GM12874 (cell line): ENCODE measurements around the gene FKBP10.

ENCODE experiments used
- TF ChIP-seq, protein P1 (sequence below): IDR thresholded peaks from 2 replicates; pipeline ENCODE4 v1.5.1; 2011; ENCODE audit warnings: low read depth, mild to moderate bottlenecking, control low read depth, low read length, moderate library complexity; ENCODE audit not compliant: insufficient read depth

The FKBP10 gene

DNA sequence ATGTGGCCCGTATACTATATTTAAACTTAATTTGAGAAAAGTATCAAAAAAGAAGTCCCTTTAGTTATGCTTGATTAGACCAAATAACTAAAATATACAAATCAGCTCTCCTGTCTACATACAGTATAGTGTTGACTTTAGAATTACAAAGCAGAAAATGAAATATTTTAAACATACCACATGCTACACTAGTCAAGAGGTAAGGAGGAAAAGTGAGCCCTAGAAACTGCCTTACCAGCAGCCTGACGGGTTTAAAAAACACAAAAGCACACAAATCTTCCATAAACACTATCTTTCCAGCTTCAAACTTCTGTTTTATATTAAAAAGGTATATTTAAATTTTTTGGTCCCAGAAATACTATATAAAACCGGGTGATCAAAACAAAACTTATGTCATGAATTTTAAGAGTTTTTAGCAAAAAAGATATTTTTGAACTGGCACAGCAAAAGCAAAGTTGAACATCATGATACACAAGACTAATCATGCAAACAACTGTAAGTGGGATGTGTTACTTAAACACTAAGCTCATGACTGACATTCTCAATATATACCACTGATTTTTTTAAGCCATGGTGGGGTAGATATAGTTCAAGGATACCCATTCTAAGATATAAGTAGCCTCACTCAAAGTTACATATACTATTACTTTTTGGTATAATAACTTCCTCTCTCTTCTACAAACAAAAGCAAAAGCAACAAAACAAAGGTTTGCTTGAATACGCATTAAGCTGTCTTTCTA is 36.6 kb downstream of the FKBP10 start:
- TF ChIP-seq, protein P1, sequence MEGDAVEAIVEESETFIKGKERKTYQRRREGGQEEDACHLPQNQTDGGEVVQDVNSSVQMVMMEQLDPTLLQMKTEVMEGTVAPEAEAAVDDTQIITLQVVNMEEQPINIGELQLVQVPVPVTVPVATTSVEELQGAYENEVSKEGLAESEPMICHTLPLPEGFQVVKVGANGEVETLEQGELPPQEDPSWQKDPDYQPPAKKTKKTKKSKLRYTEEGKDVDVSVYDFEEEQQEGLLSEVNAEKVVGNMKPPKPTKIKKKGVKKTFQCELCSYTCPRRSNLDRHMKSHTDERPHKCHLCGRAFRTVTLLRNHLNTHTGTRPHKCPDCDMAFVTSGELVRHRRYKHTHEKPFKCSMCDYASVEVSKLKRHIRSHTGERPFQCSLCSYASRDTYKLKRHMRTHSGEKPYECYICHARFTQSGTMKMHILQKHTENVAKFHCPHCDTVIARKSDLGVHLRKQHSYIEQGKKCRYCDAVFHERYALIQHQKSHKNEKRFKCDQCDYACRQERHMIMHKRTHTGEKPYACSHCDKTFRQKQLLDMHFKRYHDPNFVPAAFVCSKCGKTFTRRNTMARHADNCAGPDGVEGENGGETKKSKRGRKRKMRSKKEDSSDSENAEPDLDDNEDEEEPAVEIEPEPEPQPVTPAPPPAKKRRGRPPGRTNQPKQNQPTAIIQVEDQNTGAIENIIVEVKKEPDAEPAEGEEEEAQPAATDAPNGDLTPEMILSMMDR = no peak

DNA sequence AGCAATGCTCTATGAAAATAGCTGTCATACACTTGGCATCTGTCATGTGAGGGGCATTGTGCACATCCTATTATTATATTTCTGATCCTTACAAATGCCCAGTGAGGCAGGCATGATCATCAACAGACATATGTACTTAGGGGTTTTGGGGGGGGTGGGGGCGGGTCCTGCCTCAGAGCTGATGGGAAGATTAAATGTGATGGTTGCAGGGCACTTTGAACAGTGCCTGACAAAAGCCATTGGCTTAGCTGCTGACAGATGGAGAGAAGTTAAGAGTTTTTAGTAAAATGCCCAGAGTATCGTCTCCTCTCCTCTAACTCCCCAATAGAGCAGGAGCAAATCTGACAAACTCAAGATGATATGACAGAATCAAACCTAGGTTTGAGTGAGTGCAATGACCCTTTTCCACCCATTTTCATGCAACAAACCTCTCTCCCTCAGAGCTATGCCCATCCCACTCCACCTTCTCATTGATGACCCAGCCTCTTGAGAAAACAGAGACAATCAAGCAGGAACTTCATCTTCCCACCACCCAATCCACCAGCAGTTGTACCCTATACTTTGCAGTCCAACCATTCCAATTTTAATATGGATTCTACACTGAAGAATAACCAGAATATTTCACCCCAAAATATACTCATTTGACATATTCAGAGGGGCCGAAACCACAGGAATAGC is 47.6 kb downstream of the FKBP10 start:
- TF ChIP-seq, protein P1 = no peak

DNA sequence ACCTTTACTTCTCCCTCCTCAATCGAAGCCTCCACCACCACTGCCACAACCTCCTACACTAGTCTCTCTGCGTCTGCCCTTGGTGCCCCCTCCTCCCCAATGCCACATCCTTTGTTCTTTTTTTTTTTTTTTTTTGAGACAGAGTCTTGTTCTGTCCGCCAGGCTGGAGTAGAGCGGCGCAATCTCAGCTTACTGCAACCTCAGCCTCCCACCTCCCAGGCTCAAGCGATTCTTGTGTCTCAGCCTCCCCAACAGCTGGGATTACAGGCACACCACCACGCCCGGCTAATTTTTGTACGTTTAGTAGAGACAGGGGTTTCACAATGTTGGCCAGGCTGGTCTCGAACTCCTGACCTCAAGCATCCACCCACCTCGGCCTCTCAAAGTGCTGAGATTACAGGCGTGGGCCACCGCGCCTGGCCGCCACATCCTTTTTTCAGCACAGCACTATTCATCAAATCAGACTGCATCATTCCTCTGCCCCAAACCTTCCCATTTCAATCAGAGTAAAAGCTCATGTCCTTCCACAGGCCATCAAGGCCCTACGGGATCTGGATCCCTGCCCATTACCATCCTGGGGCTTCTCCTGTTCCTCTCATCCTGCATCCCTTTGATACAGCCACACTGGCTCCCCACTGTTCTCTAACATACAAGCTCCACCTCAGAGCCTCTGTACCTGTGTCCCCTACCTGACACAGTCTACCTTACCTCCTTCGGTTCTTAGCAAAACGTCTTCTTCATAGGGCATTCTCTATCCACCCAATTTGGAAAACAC is 50.5 kb downstream of the FKBP10 start:
- TF ChIP-seq, protein P1 = no peak

DNA sequence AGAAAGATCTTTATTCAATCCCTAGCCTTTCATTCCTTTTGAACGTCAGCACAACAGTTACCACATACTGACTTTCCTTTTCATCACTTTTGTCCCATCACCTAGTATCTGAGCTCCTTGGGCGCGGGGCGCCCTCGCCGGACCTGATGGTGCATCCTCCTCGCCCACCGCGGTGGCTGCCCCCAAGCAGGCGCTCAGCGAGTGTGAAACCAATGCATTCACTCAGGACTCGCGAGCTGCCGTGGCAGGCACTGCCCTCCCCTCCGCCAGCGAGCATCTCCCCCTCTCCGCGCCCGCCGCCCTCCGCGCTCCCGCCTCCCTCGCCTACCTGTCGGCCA is 51.7 kb downstream of the FKBP10 start:
- TF ChIP-seq, protein P1 = no peak

DNA sequence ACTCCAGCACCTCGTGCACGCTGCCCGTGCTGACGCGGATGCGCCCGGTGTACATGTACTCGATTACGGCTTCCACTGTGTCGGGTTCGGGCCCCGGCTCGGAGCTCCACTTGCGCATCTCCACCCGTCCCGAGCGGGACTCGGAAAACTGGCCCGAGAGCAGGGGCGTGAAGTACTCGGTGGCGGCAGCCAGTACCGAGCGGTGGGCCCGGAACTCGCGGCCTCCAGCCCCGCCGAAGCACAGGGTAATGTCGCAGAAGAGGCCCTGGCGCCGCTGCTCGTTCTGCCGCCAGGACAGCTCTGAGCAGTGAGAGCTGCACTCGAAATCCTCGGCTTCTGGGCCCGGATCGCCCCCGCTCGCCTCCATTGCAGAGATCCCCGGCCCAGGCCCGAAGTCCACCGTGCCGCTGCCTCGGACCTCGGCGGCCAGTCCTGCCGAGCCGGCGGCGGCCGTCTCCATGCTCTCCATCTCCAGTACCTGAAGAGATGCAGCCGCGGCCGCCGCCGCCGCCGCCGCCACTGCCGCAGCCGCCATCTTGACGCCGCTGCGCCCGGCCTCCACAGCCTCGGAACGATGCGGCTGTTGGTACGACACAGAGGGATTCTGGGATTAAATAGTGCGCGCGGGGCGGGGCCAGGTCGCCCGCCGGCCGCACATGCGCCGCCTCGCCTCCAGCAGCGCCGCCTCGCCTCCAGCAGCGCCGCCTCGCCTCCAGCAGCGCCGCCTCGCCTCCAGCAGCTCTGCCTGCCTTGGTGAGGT is 52.2 kb downstream of the FKBP10 start, which contains the start of gene KLHL11:
Gene KLHL11 (minus strand): TSS at position 588 of the 760 bp plus-strand sequence. CDS start 53 bp downstream, at position 535.
- TF ChIP-seq, protein P1 = no peak

DNA sequence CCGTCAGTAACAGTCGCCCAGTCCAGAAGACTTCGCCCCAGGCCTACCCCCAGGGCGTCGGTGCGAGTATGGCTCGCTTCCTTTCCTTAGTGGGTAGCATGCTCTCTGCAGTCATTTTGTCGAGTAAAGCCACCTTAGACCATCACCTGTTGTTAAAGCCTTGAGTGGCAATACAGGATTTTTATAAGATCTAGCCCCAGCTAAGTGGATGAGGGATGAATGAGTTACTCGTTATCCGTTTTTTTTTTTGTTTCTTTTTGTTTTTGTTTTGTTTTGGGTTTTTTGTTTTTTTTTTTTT is 52.7 kb downstream of the FKBP10 start:
- TF ChIP-seq, protein P1 = no peak

DNA sequence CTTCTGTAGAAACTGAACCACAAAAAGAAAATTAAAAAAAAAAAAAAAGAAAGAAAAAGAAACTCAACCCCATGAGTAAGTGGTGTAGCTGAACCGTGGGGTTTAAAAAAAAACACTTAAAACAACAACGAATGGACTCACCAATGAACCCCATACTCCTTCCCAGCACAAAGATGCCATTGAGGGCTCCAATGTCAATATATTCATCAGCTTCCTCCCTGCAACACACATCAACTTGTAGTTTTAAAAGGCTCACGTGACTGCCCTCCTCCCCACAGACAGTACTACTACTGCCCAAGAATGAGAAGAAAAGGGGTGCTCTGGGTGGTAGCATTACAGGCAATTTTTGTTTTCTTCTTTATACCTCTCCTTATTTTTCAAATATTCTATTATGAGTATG is 55.8 kb downstream of the FKBP10 start:
- TF ChIP-seq, protein P1 = no peak
